DMS53 treated with DMSO at 0.1 percent for 48 hours (cell line): ENCODE measurements around the gene MAP3K8.
A peak's percentile ranks its signal among the peaks of the same experiment; 100 is the strongest.

Experiments used
- DNase-seq: peaks from one replicate; lab custom pipeline; 2025; ENCODE audit not compliant: unreplicated experiment; lab: John Stamatoyannopoulos, UW

The MAP3K8 gene

DNA sequence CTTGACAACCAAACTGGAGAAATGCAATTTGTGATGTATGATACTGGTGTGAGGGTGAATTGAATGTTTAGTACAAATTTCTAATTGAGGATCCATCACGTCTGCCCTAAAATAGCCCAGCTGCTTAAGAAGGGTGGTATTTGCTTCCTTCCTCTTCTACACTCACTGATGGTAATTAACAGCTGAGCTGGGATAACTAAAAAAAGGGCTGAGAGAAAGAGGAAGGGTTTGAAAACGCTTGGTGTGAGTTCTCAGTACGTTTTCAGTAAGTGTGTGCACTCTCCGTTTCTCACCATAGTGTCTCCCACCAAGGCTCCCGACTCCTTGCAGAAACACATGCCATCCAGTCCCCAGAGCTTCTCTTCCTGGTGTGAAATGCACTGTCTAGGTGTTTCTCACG lies 54.3 kb downstream of the MAP3K8 start:
- DNase-seq, result no peak

GRCh38 chr10:30489346-30489745 lies 55.4 kb downstream of the MAP3K8 start:
- no peak for DNase-seq

DNA sequence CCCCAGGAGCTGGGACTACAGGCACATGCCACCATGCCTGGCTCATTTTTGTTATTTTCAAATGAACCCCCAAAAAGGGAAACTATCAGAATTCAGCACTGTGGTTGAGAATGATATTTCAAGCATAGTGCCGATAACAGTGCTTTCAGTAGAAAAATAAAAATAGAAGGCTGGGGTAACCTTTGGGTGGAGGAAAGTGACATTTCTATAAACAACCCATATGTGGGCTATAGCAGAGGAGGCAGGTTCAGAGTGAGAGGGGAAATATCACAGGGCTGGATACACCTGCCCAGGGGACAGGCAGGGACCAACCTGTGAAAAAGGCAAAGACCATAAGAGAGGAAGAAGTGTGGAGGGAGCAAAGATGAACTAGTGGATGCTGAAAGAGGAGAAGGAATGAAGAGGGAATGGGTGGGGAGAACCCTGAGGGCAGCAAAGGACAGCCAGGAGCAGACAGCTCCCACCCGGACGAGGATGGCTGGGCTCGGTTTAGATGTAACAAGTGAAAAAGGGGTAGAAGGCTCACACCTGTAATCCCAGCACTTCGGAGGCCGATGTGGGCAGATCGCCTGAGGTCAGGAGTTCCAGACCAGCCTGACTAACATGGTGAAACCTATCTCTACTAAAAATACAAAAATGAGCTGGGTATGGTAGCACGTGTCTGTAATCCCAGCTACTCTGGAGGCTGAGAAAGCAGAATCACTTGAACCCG lies 56.5 kb downstream of the MAP3K8 start:
- DNase-seq, result no peak

GRCh38 chr10:30491204-30491915 lies 57.4 kb downstream of the MAP3K8 start:
- no peak for DNase-seq

DNA sequence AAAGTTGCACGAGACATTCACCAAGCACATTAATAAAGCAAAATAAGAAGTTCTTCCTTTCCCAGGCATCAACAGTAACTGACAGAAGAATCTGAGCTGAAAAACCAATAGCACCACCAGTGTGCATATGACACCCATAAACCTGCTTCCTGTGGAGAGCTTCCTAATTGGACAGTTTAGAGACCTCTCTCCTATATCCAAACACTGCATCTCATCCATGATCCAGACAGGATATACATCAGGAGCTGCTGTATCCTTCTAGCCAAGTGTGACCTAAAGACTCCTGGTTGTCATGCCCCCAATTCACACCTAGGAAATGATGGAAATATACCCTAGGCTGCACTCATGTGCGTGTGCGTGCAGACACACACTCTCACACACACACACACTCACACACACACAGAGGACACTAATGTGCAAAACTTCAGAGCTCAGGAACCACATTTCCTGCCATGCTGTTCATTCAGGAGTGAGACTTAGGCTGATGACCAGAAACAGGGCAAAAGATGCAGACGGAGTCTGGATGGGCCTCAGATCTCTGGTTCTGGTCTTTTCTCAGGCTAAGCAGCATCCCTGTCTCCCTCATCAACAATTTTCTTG lies 58.0 kb downstream of the MAP3K8 start:
- DNase-seq, result no peak

DNA sequence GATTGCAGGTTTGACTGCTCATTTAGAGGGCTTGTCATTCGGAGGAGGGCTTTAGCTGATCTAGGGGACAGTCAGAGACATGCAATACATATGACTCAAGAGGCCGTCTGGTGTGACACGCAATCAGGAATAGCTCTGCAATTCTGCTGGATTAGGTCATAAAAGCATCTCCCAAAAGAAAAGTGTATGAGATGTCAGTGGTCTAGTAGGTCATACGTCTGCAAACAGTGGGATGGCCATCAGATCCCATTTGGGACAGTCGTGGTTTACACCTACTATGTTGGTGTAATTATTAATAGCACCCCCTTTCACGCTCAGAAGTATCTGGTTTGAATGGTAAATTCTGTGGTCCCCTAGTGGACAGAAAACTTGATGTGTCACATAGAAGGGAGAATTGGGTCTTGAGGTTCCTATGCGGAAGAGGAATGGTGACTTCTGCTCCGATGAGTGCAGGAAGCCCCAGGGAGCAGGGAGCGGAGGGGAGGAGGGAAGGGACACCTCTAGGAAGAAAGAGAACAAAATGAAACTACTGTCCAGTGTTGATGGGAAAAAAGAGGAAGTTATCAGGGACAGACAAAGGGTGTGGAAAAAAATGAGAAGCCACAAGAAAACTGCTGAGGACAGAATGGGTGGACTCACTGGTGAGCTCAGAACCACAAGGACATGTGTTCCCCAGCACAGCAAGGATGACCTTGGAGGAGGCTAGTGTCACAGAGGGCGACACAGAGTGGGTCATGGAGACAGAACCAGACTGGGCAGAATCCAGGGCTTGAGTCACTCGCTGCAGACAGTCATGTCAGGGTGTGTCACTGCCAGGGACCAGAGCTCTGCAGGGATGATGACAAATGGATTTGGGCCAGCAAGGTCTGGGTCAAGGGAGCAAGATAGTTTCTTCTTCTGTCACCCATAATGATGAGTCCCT lies 59.9 kb downstream of the MAP3K8 start:
- DNase-seq, result no peak

GRCh38 chr10:30494558-30494957 lies 60.6 kb downstream of the MAP3K8 start:
- no peak for DNase-seq

GRCh38 chr10:30495687-30496086 lies 61.7 kb downstream of the MAP3K8 start:
- no peak for DNase-seq

DNA sequence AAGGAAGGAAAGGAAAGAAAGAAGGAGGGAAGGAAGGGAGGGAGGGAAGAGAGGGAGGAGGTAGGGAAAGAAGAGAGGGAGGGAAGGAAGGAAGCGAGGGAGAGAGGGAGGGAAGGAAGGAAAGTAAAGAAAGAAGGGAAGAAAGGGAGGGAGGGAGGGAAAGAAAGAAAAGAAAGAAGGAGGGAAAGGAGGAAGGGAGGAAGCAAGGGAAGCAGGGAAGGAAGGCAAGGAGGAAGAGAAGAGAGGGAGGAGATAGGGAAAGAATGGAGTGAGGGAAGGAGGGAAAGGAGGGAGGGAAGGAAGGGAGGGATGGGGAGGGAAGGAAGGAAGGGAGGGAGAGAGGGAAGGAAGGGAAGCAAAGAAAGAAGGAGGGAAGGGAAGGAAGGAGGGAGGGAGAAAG lies 65.8 kb downstream of the MAP3K8 start:
- DNase-seq, result no peak

DNA sequence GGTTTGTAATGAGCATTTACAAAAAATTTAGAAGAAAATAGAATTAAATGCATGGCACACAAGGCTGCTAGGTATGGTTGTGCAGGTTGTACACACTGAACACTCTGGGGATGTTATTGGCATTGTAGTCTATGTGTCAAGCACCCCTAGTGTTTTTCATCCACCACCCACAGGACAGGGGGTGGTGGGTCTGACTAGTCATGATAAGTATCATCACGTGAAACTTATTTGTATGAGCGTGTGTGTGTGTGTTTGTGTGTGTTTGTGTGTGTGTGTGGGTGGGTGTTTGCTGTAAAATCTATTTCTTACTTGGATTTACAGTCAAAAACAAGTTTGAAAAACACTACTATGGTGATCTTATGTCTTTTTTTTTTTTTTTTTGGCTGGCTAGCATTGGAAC lies 66.5 kb downstream of the MAP3K8 start:
- no peak for DNase-seq

GRCh38 chr10:30500963-30501504 lies 67.0 kb downstream of the MAP3K8 start:
- DNase-seq, result no peak

DNA sequence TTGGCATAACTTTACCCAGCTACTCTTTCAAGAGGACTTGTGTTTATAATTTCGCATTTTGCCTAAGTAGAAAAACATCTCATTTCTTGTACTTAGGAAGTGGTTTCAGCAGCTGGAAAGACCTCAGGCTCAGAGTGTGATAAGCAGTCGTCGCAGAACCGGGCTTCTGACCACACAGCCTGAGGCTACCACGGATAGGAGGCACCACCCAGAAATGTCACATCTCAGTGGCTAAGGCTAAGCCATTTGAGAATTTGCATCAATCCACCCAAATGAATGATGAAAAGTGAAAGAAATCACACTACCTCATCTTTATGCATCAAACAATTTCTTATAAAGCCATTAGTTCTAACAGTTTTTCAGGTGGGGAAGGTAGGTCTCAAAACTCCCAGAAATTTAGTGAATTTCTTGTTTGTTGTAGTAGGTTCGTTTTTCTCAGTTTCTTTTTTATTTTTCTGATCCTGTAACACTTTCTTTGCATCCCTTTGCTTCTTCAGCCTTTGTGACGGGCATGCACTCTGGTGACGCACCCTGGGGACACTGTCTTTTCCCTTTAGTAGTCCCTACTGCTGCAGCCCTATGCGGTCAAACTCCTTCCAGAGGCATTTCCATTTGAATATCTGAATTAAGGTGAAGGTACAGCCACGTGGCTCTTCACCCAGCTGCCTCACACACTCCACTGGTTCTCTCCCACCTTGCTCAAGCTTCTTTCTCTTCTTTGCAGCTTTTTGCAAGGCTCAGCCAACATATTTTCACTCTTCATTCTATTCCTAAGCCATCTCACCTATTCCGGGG lies 68.5 kb downstream of the MAP3K8 start:
- no peak for DNase-seq

DNA sequence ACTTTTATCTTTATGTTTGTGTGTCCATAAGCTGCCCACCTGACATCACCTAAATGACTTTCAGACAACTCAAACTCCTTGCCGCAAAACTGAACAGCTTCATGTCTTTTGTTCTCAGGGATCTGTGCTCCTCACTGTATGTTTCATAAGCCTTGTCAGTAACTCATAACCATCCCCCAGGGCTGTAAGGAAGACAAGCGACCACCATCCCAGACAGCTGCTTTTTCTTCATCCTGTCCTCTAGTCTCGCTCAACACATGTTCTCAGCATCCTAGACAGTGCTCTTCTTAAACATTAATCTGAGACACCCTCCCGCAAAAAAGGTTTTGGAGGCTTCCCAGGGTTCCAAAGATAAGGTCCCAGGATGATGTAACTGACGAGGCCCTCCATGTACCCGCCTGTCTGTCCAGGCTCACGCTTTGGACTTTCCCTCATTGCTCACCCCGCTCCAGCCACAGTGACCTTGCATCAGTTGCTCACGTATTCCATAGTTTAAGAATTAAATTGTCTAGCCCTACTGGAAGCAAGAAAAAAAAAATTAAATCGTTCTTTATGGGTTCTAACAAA lies 69.8 kb downstream of the MAP3K8 start:
- DNase-seq, result no peak

GRCh38 chr10:30505543-30506298 lies 71.7 kb downstream of the MAP3K8 start:
- peak; percentile 36 for DNase-seq

GRCh38 chr10:30509508-30509907 lies 75.5 kb downstream of the MAP3K8 start:
- no peak for DNase-seq

DNA sequence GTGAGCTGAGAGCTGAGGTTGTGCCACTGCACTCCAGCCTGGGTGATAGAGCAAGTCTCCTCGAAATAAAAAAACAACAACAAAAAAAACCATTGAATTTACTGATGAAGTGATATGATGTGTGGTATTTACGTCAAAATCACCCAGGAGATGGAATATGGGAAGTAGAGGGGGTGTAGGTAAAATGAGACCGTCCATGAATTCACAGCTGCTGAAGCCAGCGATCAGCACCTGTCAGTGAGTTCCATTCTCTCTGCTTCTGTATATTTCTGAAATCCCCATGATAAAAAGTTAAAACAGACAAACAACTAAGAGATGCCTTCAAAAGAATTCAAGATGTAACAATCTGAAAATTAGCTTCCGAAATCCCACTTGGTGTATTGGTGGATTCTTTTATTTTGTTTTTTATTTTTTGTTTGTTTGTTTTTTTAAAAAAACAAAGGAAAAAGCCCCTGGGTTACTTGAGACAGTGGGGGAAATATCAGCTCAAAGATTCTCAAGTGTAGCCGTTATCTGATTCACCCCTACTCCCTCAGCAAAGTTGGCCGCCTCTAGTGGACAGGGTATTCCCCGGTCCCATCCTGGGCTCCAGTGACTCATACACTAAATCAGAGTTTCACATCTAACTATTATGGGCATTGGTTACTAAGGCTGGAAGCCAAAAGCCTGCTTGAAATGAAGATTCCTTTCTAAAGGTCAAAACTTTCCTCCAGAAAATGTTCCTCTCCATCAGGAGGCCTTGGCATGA lies 76.4 kb downstream of the MAP3K8 start:
- DNase-seq, result peak; percentile 7

GRCh38 chr10:30510932-30511700 lies 77.1 kb downstream of the MAP3K8 start:
- no peak for DNase-seq
